Neural cell (in vitro differentiated cells): ENCODE data around the gene RGS19.

ENCODE experiments used
- EP300 ChIP-seq: fragments of 450-650 bp; conservative IDR thresholded peaks from 2 replicates; pipeline ENCODE4 v1.6.1; 2014; ENCODE audit warnings: antibody characterized with exemption, mild to moderate bottlenecking, moderate library complexity; ENCODE audit not compliant: poor library complexity, severe bottlenecking
- EZH2 ChIP-seq: fragments of 200-600, 300-800 bp; shearing (Covaris generic), sonication (generic); IDR thresholded peaks from 2 replicates; pipeline ENCODE4 v1.6.1; 2014; ENCODE audit warnings: antibody characterized with exemption, low read length, borderline replicate concordance, mild to moderate bottlenecking; ENCODE audit not compliant: insufficient read depth, poor library complexity, severe bottlenecking
- MXI1 ChIP-seq: fragments of 450-650 bp; conservative IDR thresholded peaks from 2 replicates; pipeline ENCODE4 v1.6.1; 2014; ENCODE audit warnings: antibody characterized with exemption, mild to moderate bottlenecking; ENCODE audit not compliant: poor library complexity, severe bottlenecking
- POLR2AphosphoS5 ChIP-seq: IDR thresholded peaks from 2 replicates; pipeline ENCODE4 v1.6.1; 2012
- RAD21 ChIP-seq: fragments of 450-650 bp; conservative IDR thresholded peaks from 2 replicates; pipeline ENCODE4 v1.6.1; 2014; ENCODE audit warnings: antibody characterized with exemption, mild to moderate bottlenecking, moderate library complexity
- TF ChIP-seq, protein P1 (sequence below): fragments of 450-650 bp; IDR thresholded peaks from 2 replicates; pipeline ENCODE4 v1.5.1; 2014; ENCODE audit warnings: antibody characterized with exemption, mild to moderate bottlenecking, moderate library complexity; ENCODE audit not compliant: poor library complexity, severe bottlenecking

DNA sequence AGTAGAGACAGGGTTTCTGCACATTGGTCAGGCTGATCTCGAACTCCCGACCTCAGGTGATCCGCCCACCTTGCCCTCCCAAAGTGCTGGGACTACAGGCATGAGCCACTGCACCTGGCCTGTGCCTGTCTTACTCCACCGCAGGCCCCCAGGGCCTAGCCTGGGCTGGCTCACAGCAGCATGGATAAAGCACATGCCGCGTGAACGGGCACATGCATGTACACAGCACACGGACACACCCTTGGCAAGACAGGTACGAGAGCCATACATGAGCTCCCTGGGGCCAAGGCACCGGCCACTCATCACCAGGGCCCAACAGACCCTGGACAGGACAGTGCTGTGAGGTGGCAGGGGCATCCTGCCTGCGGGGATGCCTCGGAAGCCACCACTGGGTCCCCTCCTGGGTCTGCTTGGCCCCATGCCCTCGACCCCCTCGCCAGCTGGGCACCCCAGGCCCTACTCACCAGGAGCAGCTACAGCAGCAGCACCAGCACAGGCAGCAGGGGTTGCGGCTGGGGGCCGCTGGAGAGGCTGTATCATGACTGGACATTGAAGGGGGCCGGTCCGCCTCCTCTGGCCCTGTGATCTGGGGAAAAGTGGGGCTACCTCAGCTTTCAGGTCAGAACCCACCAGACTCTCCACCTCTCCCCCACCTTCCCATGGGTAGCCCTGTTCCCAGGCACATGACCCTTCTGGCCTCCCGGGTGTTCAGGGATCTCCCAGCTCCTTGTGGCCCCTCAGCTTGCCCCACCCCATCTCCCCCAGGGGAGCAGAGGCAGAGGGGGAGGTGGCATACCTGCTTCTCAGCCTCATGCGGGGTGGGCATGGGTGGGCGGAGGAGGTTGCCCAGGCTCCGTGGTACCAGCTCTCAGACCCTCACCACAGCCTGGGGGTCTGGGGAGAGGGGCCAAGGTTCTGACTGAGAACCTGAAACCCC lies 3.0 kb downstream of the RGS19 start:
- TF ChIP-seq EP300 (no peak), POLR2AphosphoS5 (no peak), EZH2 (no peak), MXI1 (no peak), RAD21 (no peak)
- TF ChIP-seq, protein P1, sequence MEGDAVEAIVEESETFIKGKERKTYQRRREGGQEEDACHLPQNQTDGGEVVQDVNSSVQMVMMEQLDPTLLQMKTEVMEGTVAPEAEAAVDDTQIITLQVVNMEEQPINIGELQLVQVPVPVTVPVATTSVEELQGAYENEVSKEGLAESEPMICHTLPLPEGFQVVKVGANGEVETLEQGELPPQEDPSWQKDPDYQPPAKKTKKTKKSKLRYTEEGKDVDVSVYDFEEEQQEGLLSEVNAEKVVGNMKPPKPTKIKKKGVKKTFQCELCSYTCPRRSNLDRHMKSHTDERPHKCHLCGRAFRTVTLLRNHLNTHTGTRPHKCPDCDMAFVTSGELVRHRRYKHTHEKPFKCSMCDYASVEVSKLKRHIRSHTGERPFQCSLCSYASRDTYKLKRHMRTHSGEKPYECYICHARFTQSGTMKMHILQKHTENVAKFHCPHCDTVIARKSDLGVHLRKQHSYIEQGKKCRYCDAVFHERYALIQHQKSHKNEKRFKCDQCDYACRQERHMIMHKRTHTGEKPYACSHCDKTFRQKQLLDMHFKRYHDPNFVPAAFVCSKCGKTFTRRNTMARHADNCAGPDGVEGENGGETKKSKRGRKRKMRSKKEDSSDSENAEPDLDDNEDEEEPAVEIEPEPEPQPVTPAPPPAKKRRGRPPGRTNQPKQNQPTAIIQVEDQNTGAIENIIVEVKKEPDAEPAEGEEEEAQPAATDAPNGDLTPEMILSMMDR: no peak
